HEK293 (cell line): ENCODE results near the gene STAT5B.

Experiments used
- CTCF ChIA-PET: fragments of 350-600 bp; formaldehyde crosslinking; extraction: SDS; loops from one replicate; lab custom pipeline; 2021; ENCODE audit warnings: antibody characterized with exemption; lab: Yijun Ruan, JAX
- POLR2A ChIA-PET: fragments of 300-600 bp; formaldehyde crosslinking; extraction: SDS; loops from one replicate; lab custom pipeline; 2020; ENCODE audit warnings: antibody characterized with exemption, inconsistent platforms; lab: Yijun Ruan, JAX
- H3K27ac ChIP-seq: fragments of 200-500 bp; sonication (Bioruptor generic); 2 replicates; pipeline ENCODE4 v1.5.1; 2014; ENCODE audit warnings: low read depth, low read length, control low read depth, inconsistent platforms; ENCODE audit errors: extremely low read depth
- H3K36me3 ChIP-seq, 2 experiments: fragments of 200-500 bp in 1 of 2; sonication (Bioruptor generic) in 1 of 2; 1 replicate in 1 of 2; 2 replicates in 1 of 2; pipeline ENCODE4 v1.5.1; 2014 to 2017; ENCODE audit warnings: inconsistent platforms in 2 of 2, low read length in 2 of 2; ENCODE audit not compliant: control insufficient read depth in 2 of 2, insufficient read depth in 1 of 2
- H3K4me1 ChIP-seq: fragments of 200-500 bp; sonication (Bioruptor generic); 2 replicates; pipeline ENCODE4 v1.5.1; 2014; ENCODE audit warnings: mild to moderate bottlenecking, low read length, inconsistent platforms; ENCODE audit not compliant: control insufficient read depth, insufficient read depth
- H3K4me3 ChIP-seq: 2 replicates; pipeline ENCODE4 v1.5.1; 2011; ENCODE audit warnings: low read depth, mild to moderate bottlenecking, control low read depth, low read length, moderate library complexity
- H3K9me3 ChIP-seq: fragments of 200-500 bp; sonication (Bioruptor generic); 2 replicates; pipeline ENCODE4 v1.5.1; 2014; ENCODE audit warnings: low read depth, low read length, inconsistent platforms; ENCODE audit not compliant: control insufficient read depth, insufficient read depth
- KLF10 ChIP-seq: fragments of 450-650 bp; IDR thresholded peaks from 2 replicates; pipeline ENCODE4 v1.5.1; 2018; ENCODE audit warnings: missing biosample characterization, mild to moderate bottlenecking, missing genetic modification characterization
- KLF8 ChIP-seq: fragments of 450-650 bp; formaldehyde crosslinking; IDR thresholded peaks from 2 replicates; pipeline ENCODE4 v1.5.1; 2016; ENCODE audit warnings: missing biosample characterization, missing genetic modification characterization
- MYNN ChIP-seq: fragments of 450-650 bp; formaldehyde crosslinking; IDR thresholded peaks from 2 replicates; pipeline ENCODE4 v1.5.1; 2016; ENCODE audit warnings: missing biosample characterization, missing genetic modification characterization, borderline replicate concordance
- REPIN1 ChIP-seq: fragments of 450-650 bp; formaldehyde crosslinking; IDR thresholded peaks from 2 replicates; pipeline ENCODE4 v1.5.1; 2017; ENCODE audit warnings: missing biosample characterization, missing genetic modification characterization, low read depth
- ZBTB17 ChIP-seq: fragments of 450-650 bp; formaldehyde crosslinking; IDR thresholded peaks from 2 replicates; pipeline ENCODE4 v1.5.1; 2016; ENCODE audit warnings: missing biosample characterization, missing genetic modification characterization
- ZFHX2 ChIP-seq: fragments of 450-650 bp; formaldehyde crosslinking; conservative IDR thresholded peaks from 2 replicates; pipeline ENCODE4 v1.5.1; 2016; ENCODE audit warnings: missing biosample characterization, missing genetic modification characterization
- ZFP69B ChIP-seq: fragments of 450-650 bp; formaldehyde crosslinking; IDR thresholded peaks from 2 replicates; pipeline ENCODE4 v1.5.1; 2016; ENCODE audit warnings: missing biosample characterization, missing genetic modification characterization
- ZNF175 ChIP-seq: fragments of 450-650 bp; formaldehyde crosslinking; IDR thresholded peaks from 2 replicates; pipeline ENCODE4 v1.5.1; 2016; ENCODE audit warnings: missing biosample characterization, missing genetic modification characterization
- ZNF19 ChIP-seq: fragments of 450-650 bp; formaldehyde crosslinking; IDR thresholded peaks from 2 replicates; pipeline ENCODE4; 2016; ENCODE audit warnings: missing biosample characterization, missing genetic modification characterization, low read depth
- ZNF202 ChIP-seq: fragments of 450-650 bp; formaldehyde crosslinking; IDR thresholded peaks from 2 replicates; pipeline ENCODE4 v1.5.1; 2016; ENCODE audit warnings: missing biosample characterization, missing genetic modification characterization, borderline replicate concordance
- ZNF221 ChIP-seq: fragments of 450-650 bp; formaldehyde crosslinking; IDR thresholded peaks from 2 replicates; pipeline ENCODE4 v1.5.1; 2017; ENCODE audit warnings: missing biosample characterization, missing genetic modification characterization, borderline replicate concordance
- ZNF341 ChIP-seq: fragments of 450-650 bp; formaldehyde crosslinking; IDR thresholded peaks from 2 replicates; pipeline ENCODE4; 2016; ENCODE audit warnings: low read depth, missing biosample characterization, missing genetic modification characterization
- ZNF473 ChIP-seq: fragments of 450-650 bp; formaldehyde crosslinking; IDR thresholded peaks from 2 replicates; pipeline ENCODE4 v1.5.1; 2017; ENCODE audit warnings: missing biosample characterization, missing genetic modification characterization
- ZNF514 ChIP-seq: fragments of 450-650 bp; formaldehyde crosslinking; IDR thresholded peaks from 2 replicates; pipeline ENCODE4 v1.5.1; 2016; ENCODE audit warnings: missing biosample characterization, missing genetic modification characterization
- ZNF548 ChIP-seq: fragments of 450-650 bp; formaldehyde crosslinking; IDR thresholded peaks from 2 replicates; pipeline ENCODE4 v1.5.1; 2016; ENCODE audit warnings: missing biosample characterization, missing genetic modification characterization
- ZNF585B ChIP-seq: fragments of 450-650 bp; formaldehyde crosslinking; IDR thresholded peaks from 2 replicates; pipeline ENCODE4 v1.5.1; 2016; ENCODE audit warnings: missing biosample characterization, missing genetic modification characterization
- ZNF623 ChIP-seq: fragments of 450-650 bp; formaldehyde crosslinking; IDR thresholded peaks from 2 replicates; pipeline ENCODE4 v1.5.1; 2016; ENCODE audit warnings: missing biosample characterization, missing genetic modification characterization
- ZNF629 ChIP-seq: fragments of 450-650 bp; formaldehyde crosslinking; IDR thresholded peaks from 2 replicates; pipeline ENCODE4 v1.5.1; 2017; ENCODE audit warnings: missing biosample characterization, missing genetic modification characterization
- ZNF707 ChIP-seq: fragments of 450-650 bp; formaldehyde crosslinking; IDR thresholded peaks from 2 replicates; pipeline ENCODE4 v1.5.1; 2016; ENCODE audit warnings: missing biosample characterization, missing genetic modification characterization
- TF ChIP-seq, protein P1 (sequence below): fragments of 450-650 bp; formaldehyde crosslinking; IDR thresholded peaks from 2 replicates; pipeline ENCODE4 v1.5.1; 2016; ENCODE audit warnings: missing biosample characterization, missing genetic modification characterization
- TF ChIP-seq, protein P2 (sequence below): fragments of 450-650 bp; formaldehyde crosslinking; IDR thresholded peaks from 2 replicates; pipeline ENCODE4 v1.5.1; 2017; ENCODE audit warnings: missing biosample characterization, missing genetic modification characterization
- TF ChIP-seq, protein P3 (sequence below): fragments of 450-650 bp; IDR thresholded peaks from 2 replicates; pipeline ENCODE4 v1.5.1; 2018; ENCODE audit warnings: missing biosample characterization, missing genetic modification characterization
- TF ChIP-seq, protein P4 (sequence below): fragments of 450-650 bp; formaldehyde crosslinking; IDR thresholded peaks from 2 replicates; pipeline ENCODE4 v1.5.1; 2016; ENCODE audit warnings: missing biosample characterization, missing genetic modification characterization, borderline replicate concordance

Gene STAT5B

DNA sequence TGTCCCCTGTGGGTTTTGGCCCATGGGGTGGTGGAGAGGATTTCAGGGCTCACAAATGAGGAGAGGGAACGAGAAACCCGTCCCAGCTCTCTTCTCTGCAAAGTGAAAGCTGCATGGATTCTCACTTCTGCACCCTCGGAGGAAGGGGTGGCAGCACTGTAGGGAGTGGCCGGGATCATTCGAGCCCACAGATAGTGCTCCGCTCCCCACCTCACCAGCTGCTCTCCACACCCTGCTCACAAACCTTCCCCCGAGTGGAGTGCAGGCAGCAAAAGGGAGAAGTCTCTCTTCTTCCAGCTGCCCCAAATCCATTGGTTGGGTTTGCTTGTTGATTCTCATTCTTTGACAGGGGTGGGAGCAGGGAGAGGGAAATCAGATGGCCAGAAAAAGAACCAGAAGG lies 32.3 kb upstream of the STAT5B start:
- H3K9me3 ChIP-seq: no peaks in the 10 kb centered on the region
- no peak overlapping the region for H3K4me3 ChIP-seq
- peaks cover 0 to 1% of the 10 kb centered on the region in 2 experiments; a peak in 1 of 3 replicates for H3K36me3 ChIP-seq
- H3K4me1 ChIP-seq: peaks cover 2% of the 10 kb centered on the region
- ChIA-PET CTCF (interaction anchor here (0.8 to 22.0 kb wide), 5 partner anchors 14 to 219 kb away, joined by 3 to 378 read pairs (median 5); partner anchors contain the start of gene CAVIN1), POLR2A (no interaction called here)
- no peak overlapping the region for H3K27ac ChIP-seq
- TF ChIP-seq ZBTB17 (tag by site-specific recombination) (no peak), ZFP69B (tag by site-specific recombination) (no peak), ZNF473 (tag by site-specific recombination) (no peak), ZNF707 (tag by site-specific recombination) (no peak), KLF10 (tag by site-specific recombination) (no peak), ZNF175 (tag by site-specific recombination) (no peak), ZNF202 (tag by site-specific recombination) (no peak), KLF8 (tag by site-specific recombination) (no peak), ZNF19 (tag by site-specific recombination) (no peak), ZNF341 (tag by site-specific recombination) (no peak)
- TF ChIP-seq, protein P1, sequence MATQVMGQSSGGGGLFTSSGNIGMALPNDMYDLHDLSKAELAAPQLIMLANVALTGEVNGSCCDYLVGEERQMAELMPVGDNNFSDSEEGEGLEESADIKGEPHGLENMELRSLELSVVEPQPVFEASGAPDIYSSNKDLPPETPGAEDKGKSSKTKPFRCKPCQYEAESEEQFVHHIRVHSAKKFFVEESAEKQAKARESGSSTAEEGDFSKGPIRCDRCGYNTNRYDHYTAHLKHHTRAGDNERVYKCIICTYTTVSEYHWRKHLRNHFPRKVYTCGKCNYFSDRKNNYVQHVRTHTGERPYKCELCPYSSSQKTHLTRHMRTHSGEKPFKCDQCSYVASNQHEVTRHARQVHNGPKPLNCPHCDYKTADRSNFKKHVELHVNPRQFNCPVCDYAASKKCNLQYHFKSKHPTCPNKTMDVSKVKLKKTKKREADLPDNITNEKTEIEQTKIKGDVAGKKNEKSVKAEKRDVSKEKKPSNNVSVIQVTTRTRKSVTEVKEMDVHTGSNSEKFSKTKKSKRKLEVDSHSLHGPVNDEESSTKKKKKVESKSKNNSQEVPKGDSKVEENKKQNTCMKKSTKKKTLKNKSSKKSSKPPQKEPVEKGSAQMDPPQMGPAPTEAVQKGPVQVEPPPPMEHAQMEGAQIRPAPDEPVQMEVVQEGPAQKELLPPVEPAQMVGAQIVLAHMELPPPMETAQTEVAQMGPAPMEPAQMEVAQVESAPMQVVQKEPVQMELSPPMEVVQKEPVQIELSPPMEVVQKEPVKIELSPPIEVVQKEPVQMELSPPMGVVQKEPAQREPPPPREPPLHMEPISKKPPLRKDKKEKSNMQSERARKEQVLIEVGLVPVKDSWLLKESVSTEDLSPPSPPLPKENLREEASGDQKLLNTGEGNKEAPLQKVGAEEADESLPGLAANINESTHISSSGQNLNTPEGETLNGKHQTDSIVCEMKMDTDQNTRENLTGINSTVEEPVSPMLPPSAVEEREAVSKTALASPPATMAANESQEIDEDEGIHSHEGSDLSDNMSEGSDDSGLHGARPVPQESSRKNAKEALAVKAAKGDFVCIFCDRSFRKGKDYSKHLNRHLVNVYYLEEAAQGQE (tag by site-specific recombination): no peak
- TF ChIP-seq, protein P2, sequence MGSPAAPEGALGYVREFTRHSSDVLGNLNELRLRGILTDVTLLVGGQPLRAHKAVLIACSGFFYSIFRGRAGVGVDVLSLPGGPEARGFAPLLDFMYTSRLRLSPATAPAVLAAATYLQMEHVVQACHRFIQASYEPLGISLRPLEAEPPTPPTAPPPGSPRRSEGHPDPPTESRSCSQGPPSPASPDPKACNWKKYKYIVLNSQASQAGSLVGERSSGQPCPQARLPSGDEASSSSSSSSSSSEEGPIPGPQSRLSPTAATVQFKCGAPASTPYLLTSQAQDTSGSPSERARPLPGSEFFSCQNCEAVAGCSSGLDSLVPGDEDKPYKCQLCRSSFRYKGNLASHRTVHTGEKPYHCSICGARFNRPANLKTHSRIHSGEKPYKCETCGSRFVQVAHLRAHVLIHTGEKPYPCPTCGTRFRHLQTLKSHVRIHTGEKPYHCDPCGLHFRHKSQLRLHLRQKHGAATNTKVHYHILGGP (tag by site-specific recombination): no peak
- TF ChIP-seq, all 188 proteins: peak for 0

DNA sequence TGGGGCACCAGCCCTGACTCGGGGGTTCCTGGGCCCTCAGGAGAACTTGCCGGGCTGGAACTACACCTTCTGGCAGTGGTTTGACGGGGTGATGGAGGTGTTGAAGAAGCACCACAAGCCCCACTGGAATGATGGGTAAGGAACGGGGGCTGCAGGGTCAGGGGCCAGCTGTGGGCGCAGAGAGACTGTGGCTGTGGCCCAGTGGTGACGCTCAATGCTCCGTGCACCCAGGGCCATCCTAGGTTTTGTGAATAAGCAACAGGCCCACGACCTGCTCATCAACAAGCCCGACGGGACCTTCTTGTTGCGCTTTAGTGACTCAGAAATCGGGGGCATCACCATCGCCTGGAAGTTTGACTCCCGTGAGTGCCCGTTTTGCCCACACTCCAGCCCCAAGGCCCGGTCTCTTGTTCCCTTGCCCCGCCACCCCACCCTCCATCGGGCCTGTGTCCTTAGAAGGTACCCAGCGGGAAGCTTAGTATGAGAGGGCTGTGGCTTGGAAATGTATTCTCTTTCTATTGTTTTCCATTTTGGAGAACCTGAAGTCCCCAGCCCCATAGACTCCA lies 31.3 kb upstream of the STAT5B start:
- no peak overlapping the region for H3K27ac ChIP-seq
- CTCF ChIA-PET: interaction anchor here (0.6 to 22.0 kb wide), 5 partner anchors 96 to 394 kb away, joined by 3 to 378 read pairs (median 5); partner anchors contain the start of gene CAVIN1
- TF ChIP-seq ZNF623 (tag by site-specific recombination): no peak
- TF ChIP-seq, all 188 proteins: peak for 0
- H3K4me3 ChIP-seq: no peak overlapping the region
- no peaks in the 10 kb centered on the region for H3K9me3 ChIP-seq
- H3K4me1 ChIP-seq: no peaks in the 10 kb centered on the region; the same call in 1 of the 2 replicates
- no peaks in the 10 kb centered on the region for H3K36me3 ChIP-seq
- POLR2A ChIA-PET: no interaction called here

DNA sequence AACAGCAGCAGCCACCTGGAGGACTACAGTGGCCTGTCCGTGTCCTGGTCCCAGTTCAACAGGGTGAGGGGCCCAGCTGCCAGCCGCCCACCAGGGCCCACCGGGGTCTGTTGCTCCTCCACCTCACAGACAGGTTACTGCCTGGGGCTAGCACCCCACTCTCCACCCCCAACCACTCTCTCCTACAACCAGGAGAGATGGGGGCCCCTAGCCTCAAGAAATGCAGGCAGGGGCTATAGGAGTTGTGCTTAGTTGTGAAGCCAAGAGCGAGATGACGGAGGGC lies 30.1 kb upstream of the STAT5B start:
- H3K4me1 ChIP-seq: no peaks in the 10 kb centered on the region
- no peak overlapping the region for H3K27ac ChIP-seq
- no peaks in the 10 kb centered on the region for H3K36me3 ChIP-seq
- no peak overlapping the region for H3K4me3 ChIP-seq
- CTCF ChIA-PET: interaction anchor here (0.7 kb wide), 1 partner anchor 211 kb away, joined by 3 read pairs; no protein-coding TSS in a partner anchor
- POLR2A ChIA-PET: no interaction called here
- H3K9me3 ChIP-seq: no peaks in the 10 kb centered on the region
- TF ChIP-seq ZNF585B (no peak), ZNF221 (tag by site-specific recombination) (no peak), ZNF629 (tag by site-specific recombination) (no peak), ZNF548 (tag by site-specific recombination) (no peak), MYNN (tag by site-specific recombination) (no peak), ZNF514 (tag by site-specific recombination) (no peak), ZFHX2 (tag by site-specific recombination) (no peak), REPIN1 (no peak)
- TF ChIP-seq, protein P3, sequence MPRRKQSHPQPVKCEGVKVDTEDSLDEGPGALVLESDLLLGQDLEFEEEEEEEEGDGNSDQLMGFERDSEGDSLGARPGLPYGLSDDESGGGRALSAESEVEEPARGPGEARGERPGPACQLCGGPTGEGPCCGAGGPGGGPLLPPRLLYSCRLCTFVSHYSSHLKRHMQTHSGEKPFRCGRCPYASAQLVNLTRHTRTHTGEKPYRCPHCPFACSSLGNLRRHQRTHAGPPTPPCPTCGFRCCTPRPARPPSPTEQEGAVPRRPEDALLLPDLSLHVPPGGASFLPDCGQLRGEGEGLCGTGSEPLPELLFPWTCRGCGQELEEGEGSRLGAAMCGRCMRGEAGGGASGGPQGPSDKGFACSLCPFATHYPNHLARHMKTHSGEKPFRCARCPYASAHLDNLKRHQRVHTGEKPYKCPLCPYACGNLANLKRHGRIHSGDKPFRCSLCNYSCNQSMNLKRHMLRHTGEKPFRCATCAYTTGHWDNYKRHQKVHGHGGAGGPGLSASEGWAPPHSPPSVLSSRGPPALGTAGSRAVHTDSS (tag by site-specific recombination): no peak
- TF ChIP-seq, protein P4, sequence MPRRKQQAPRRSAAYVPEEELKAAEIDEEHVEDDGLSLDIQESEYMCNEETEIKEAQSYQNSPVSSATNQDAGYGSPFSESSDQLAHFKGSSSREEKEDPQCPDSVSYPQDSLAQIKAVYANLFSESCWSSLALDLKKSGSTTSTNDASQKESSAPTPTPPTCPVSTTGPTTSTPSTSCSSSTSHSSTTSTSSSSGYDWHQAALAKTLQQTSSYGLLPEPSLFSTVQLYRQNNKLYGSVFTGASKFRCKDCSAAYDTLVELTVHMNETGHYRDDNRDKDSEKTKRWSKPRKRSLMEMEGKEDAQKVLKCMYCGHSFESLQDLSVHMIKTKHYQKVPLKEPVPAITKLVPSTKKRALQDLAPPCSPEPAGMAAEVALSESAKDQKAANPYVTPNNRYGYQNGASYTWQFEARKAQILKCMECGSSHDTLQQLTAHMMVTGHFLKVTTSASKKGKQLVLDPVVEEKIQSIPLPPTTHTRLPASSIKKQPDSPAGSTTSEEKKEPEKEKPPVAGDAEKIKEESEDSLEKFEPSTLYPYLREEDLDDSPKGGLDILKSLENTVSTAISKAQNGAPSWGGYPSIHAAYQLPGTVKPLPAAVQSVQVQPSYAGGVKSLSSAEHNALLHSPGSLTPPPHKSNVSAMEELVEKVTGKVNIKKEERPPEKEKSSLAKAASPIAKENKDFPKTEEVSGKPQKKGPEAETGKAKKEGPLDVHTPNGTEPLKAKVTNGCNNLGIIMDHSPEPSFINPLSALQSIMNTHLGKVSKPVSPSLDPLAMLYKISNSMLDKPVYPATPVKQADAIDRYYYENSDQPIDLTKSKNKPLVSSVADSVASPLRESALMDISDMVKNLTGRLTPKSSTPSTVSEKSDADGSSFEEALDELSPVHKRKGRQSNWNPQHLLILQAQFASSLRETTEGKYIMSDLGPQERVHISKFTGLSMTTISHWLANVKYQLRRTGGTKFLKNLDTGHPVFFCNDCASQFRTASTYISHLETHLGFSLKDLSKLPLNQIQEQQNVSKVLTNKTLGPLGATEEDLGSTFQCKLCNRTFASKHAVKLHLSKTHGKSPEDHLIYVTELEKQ: no peak
